HCT116 (cell line): ENCODE measurements around the gene DIP2B. TPM values are rescaled to one million over a fixed set of nuclear protein-coding genes. Genes with fewer than 3 reads are reported as not detected.

Experiments used
- ATAC-seq: fragments of 200-7000 bp; cut with Tn5 transposase; 2 replicates; pipeline ENCODE4 v1.9.1; 2020; ENCODE audit warnings: mild to moderate bottlenecking, moderate library complexity
- BruUV-seq: library from RNA; stranded (reverse); fragments of 400-500 nt; replicated peaks from 2 replicates; lab custom pipeline; 2021; lab: Mats Ljungman, UMichigan
- CTCF ChIA-PET: fragments of 300-600 bp; sonication (Branson Sonifier 250); formaldehyde crosslinking; loops from one replicate; lab custom pipeline; 2021; ENCODE audit warnings: antibody characterized with exemption; lab: Charles Lee
- POLR2A ChIA-PET: fragments of 300-600, 350-600 bp; sonication (Branson Sonifier 250); formaldehyde crosslinking; loops from one replicate; lab custom pipeline; 2021; ENCODE audit warnings: antibody characterized with exemption; lab: Charles Lee
- RAD21 ChIA-PET, 2 experiments: fragments of 300-600 bp; sonication (Branson Sonifier 250); formaldehyde crosslinking; loops; one replicate each; lab custom pipeline; 2023; ENCODE audit warnings: low total read pairs in 2 of 2; ENCODE audit not compliant: uncharacterized antibody in 2 of 2, unreplicated experiment in 2 of 2, low non-redundant PET in 1 of 2; lab: Charles Lee
- DNase-seq: peaks from one replicate; pipeline ENCODE4 v3.0.0-alpha.2; 2010; ENCODE audit warnings: low read depth, low spot score
- H2AFZ ChIP-seq: fragments of 200-600 bp; shearing (Covaris generic), sonication (generic); 2 replicates; pipeline ENCODE4 v1.6.1; 2017; ENCODE audit warnings: low read depth, mixed run types, mixed read lengths, antibody characterized with exemption, low read length; ENCODE audit not compliant: poor library complexity, severe bottlenecking
- H3K27ac ChIP-seq: 2 replicates; pipeline ENCODE4 v1.5.1; 2012; ENCODE audit warnings: low read depth, low read length
- H3K27me3 ChIP-seq: fragments of 200-600 bp; sonication (generic); 2 replicates; pipeline ENCODE4 v1.6.1; 2016; ENCODE audit warnings: mixed run types, low read length, mixed read lengths; ENCODE audit not compliant: insufficient read depth
- H3K36me3 ChIP-seq, 2 experiments: fragments of 200-500 bp in 1 of 2; fragments of 200-600 bp in 1 of 2; sonication (Bioruptor generic) in 1 of 2; sonication (generic) in 1 of 2; 2 replicates each; pipeline versions ENCODE4 v1.5.1 to v1.6.1; 2014 to 2016; ENCODE audit warnings: low read length in 2 of 2, inconsistent platforms in 1 of 2, mixed read lengths in 1 of 2, mixed run types in 1 of 2; ENCODE audit not compliant: insufficient read depth in 2 of 2, control insufficient read depth in 1 of 2
- H3K4me1 ChIP-seq, 2 experiments: fragments of 200-600 bp in 1 of 2; sonication (generic) in 1 of 2; 2 replicates each; pipeline versions ENCODE4 v1.5.1 to v1.6.1; 2012 to 2017; ENCODE audit warnings: low read length in 2 of 2, inconsistent platforms in 1 of 2, mild to moderate bottlenecking in 1 of 2, mixed read lengths in 1 of 2, mixed run types in 1 of 2, moderate library complexity in 1 of 2; ENCODE audit not compliant: insufficient read depth in 2 of 2, control insufficient read depth in 1 of 2
- H3K4me2 ChIP-seq: fragments of 200-600 bp; sonication (generic); 2 replicates; pipeline ENCODE4 v1.6.1; 2017; ENCODE audit warnings: mixed run types, low read length, mixed read lengths
- H3K4me3 ChIP-seq, 2 experiments: fragments of 200-600 bp in 1 of 2; sonication (generic) in 1 of 2; replicated peaks in 1 of 2; 2 replicates each; pipeline ENCODE4 v1.5.1; 2011 to 2016; ENCODE audit warnings: low read length in 2 of 2, control low read depth in 1 of 2, low read depth in 1 of 2, mild to moderate bottlenecking in 1 of 2, mixed read lengths in 1 of 2, mixed run types in 1 of 2
- H3K79me2 ChIP-seq: fragments of 200-600 bp; sonication (generic); 2 replicates; pipeline ENCODE4 v1.6.1; 2017; ENCODE audit warnings: mild to moderate bottlenecking, mixed run types, low read length, moderate library complexity, mixed read lengths; ENCODE audit not compliant: insufficient read depth
- H3K9ac ChIP-seq: fragments of 200-600 bp; sonication (generic); 2 replicates; pipeline ENCODE4 v1.6.1; 2016; ENCODE audit warnings: low read length, mixed read lengths
- H3K9me2 ChIP-seq: fragments of 200-600 bp; sonication (generic), shearing (Covaris generic); 2 replicates; pipeline ENCODE4 v1.6.1; 2017; ENCODE audit warnings: mixed run types, mild to moderate bottlenecking, moderate library complexity; ENCODE audit not compliant: insufficient read depth
- H3K9me3 ChIP-seq, 2 experiments: fragments of 200-500 bp in 1 of 2; fragments of 200-600 bp in 1 of 2; sonication (Bioruptor generic) in 1 of 2; sonication (generic) in 1 of 2; 2 replicates each; pipeline ENCODE4 v1.6.1; 2014 to 2017; ENCODE audit warnings: low read length in 2 of 2, mixed read lengths in 2 of 2, inconsistent platforms in 1 of 2, low read depth in 1 of 2, mild to moderate bottlenecking in 1 of 2, mixed run types in 1 of 2, moderate library complexity in 1 of 2; ENCODE audit not compliant: control insufficient read depth in 1 of 2, insufficient read depth in 1 of 2
- H4K20me1 ChIP-seq: fragments of 200-600 bp; sonication (generic), shearing (Covaris generic); 2 replicates; pipeline ENCODE4 v1.6.1; 2017; ENCODE audit warnings: mixed run types, mild to moderate bottlenecking, moderate library complexity; ENCODE audit not compliant: insufficient read depth
- CBX3 ChIP-seq: IDR thresholded peaks from 2 replicates; pipeline ENCODE4 v1.6.1; 2012; ENCODE audit warnings: low read depth
- POLR2A ChIP-seq: IDR thresholded peaks from 2 replicates; pipeline ENCODE4 v1.7.0; 2011; ENCODE audit warnings: borderline replicate concordance; ENCODE audit not compliant: insufficient read depth, insufficient read length; ENCODE audit errors: extremely low read depth
- POLR2AphosphoS5 ChIP-seq: IDR thresholded peaks from 2 replicates; pipeline ENCODE4 v1.6.1; 2011; ENCODE audit warnings: mild to moderate bottlenecking, low read depth, low read length, moderate library complexity
- RAD21 ChIP-seq: IDR thresholded peaks from 2 replicates; pipeline ENCODE4 v1.6.1; 2012; ENCODE audit warnings: low read depth, mild to moderate bottlenecking
- SIN3A ChIP-seq: IDR thresholded peaks from 2 replicates; pipeline ENCODE4 v1.6.1; 2012; ENCODE audit warnings: low read depth
- SP1 ChIP-seq: IDR thresholded peaks from 2 replicates; pipeline ENCODE4 v1.6.1; 2012; ENCODE audit warnings: low read depth
- TCF7L2 ChIP-seq: IDR thresholded peaks from 2 replicates; pipeline ENCODE4 v1.7.0; 2011; ENCODE audit warnings: borderline replicate concordance, inconsistent platforms; ENCODE audit not compliant: insufficient read depth, insufficient read length; ENCODE audit errors: extremely low read depth
- YY1 ChIP-seq: IDR thresholded peaks from 2 replicates; pipeline ENCODE4 v1.6.1; 2011; ENCODE audit warnings: low read length, low read depth, moderate library complexity, mild to moderate bottlenecking; ENCODE audit not compliant: insufficient replicate concordance; ENCODE audit errors: extremely low read depth
- ZNF274 ChIP-seq: fragments of 200-500 bp; sonication (Bioruptor generic); IDR thresholded peaks from 2 replicates; pipeline ENCODE4 v1.6.1; 2014; ENCODE audit warnings: mild to moderate bottlenecking, low read depth, low read length, inconsistent platforms
- intact Hi-C: fragments of 100-400 bp; cut with micrococcal nuclease; formaldehyde crosslinking; loops from 2 replicates; pipeline ENCODE4 v1.10.0; 2022
- total RNA-seq: library from RNA; stranded (reverse); gene quantifications from one replicate; pipeline ENCODE4 v1.2.1, GENCODE V29; 2021; ENCODE audit not compliant: unreplicated experiment
- TF ChIP-seq, protein P1 (sequence below): IDR thresholded peaks from 2 replicates; pipeline ENCODE4 v1.6.1; 2011; ENCODE audit warnings: mild to moderate bottlenecking, low read length, moderate library complexity; ENCODE audit not compliant: insufficient replicate concordance; ENCODE audit errors: extremely low read depth
- TF ChIP-seq, protein P2 (sequence below): IDR thresholded peaks from 2 replicates; pipeline ENCODE4 v1.6.1; 2012

The DIP2B gene
- total RNA-seq, 1 experiment from 2014 or later, result 32.3 TPM

DNA sequence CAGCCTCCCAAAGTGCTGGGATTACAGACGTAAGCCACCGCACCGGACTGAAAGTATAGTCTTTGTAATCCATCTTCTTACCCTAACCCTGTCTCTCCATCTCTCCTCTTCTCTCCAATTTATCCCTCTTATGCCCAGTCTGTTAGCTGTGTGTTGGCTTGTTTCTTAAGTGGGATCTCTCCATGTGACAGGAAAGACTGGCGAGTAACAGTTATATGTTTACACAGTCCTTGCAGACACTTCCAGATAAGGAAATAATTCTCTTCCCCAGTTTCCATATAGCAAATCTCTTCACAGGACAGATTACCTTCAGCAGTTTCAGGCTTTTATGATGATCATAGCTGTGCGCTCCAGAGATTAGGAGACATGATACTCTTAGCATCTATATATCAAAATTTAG, 16.0 kb upstream of the DIP2B start:
- no TSS peak for BruUV-seq
- no peaks in the 10 kb centered on the region for H3K36me3 ChIP-seq
- no peaks in the 10 kb centered on the region for H3K79me2 ChIP-seq
- H2AFZ ChIP-seq, result no peak overlapping the region
- H3K27ac ChIP-seq, result no peak overlapping the region
- intact Hi-C loops, result no loop called here
- ATAC-seq (no peak), DNase-seq (no peak)
- ChIA-PET POLR2A (no interaction called here), RAD21 (no interaction called here), CTCF (no interaction called here)
- no peak overlapping the region for H3K4me2 ChIP-seq
- H3K4me3 ChIP-seq, result no peak overlapping the region
- H4K20me1 ChIP-seq, result no peaks in the 10 kb centered on the region
- 0 out of 4 replicates have a peak, but pooled peaks cover 0 to 3% of the 10 kb centered on the region in 2 experiments for H3K9me3 ChIP-seq
- no peak overlapping the region for H3K9ac ChIP-seq
- H3K27me3 ChIP-seq, result no peaks in the 10 kb centered on the region
- H3K4me1 ChIP-seq, result no peaks in the 10 kb centered on the region
- no peaks in the 10 kb centered on the region for H3K9me2 ChIP-seq
- TF ChIP-seq, protein P1, sequence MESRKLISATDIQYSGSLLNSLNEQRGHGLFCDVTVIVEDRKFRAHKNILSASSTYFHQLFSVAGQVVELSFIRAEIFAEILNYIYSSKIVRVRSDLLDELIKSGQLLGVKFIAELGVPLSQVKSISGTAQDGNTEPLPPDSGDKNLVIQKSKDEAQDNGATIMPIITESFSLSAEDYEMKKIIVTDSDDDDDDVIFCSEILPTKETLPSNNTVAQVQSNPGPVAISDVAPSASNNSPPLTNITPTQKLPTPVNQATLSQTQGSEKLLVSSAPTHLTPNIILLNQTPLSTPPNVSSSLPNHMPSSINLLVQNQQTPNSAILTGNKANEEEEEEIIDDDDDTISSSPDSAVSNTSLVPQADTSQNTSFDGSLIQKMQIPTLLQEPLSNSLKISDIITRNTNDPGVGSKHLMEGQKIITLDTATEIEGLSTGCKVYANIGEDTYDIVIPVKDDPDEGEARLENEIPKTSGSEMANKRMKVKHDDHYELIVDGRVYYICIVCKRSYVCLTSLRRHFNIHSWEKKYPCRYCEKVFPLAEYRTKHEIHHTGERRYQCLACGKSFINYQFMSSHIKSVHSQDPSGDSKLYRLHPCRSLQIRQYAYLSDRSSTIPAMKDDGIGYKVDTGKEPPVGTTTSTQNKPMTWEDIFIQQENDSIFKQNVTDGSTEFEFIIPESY, result no peak
- TF ChIP-seq SP1 (no peak), SIN3A (no peak), CBX3 (no peak), POLR2AphosphoS5 (no peak), YY1 (no peak), POLR2A (no peak), RAD21 (no peak), ZNF274 (no peak), TCF7L2 (no peak)
- TF ChIP-seq, protein P2, sequence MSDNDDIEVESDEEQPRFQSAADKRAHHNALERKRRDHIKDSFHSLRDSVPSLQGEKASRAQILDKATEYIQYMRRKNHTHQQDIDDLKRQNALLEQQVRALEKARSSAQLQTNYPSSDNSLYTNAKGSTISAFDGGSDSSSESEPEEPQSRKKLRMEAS, result no peak
